CD4-positive, alpha-beta T cell (primary cell): ENCODE data around the gene CTSL. TPM values are rescaled to one million over a fixed set of nuclear protein-coding genes. Genes with fewer than 3 reads are reported as not detected.

ENCODE experiments used
- ATAC-seq: fragments of 200-7000 bp; cut with Tn5 transposase; one replicate; pipeline ENCODE4 v1.10.0; 2022; ENCODE audit warnings: mild to moderate bottlenecking; ENCODE audit not compliant: poor library complexity
- CTCF ChIA-PET: fragments of 350-600 bp; sonication (Branson Sonifier 250); formaldehyde crosslinking; loops from one replicate; lab custom pipeline; 2021; ENCODE audit warnings: antibody characterized with exemption, inconsistent platforms; lab: Charles Lee
- POLR2A ChIA-PET: fragments of 350-600 bp; sonication (Branson Sonifier 250); formaldehyde crosslinking; loops from one replicate; lab custom pipeline; 2021; ENCODE audit warnings: antibody characterized with exemption, inconsistent platforms; lab: Charles Lee
- DNase-seq, 14 experiments: peaks; one replicate each; pipeline ENCODE4 v3.0.0-alpha.2; 2013 to 2020; ENCODE audit warnings: mixed read lengths in 2 of 14
- H3K27ac ChIP-seq, 2 donors: one replicate each; pipeline versions ENCODE4 v1.5.1 to v1.7.0; 2013; ENCODE audit warnings: low read length in 2 of 2, low read depth in 1 of 2, mild to moderate bottlenecking in 1 of 2
- H3K27me3 ChIP-seq, 2 experiments: 1 replicate in 1 of 2; 2 replicates in 1 of 2; pipeline versions ENCODE4 v1.6.1 to v1.7.0; 2013; ENCODE audit warnings: low read length in 2 of 2, control low read depth in 1 of 2, mild to moderate bottlenecking in 1 of 2, moderate library complexity in 1 of 2; ENCODE audit not compliant: insufficient read depth in 2 of 2, control insufficient read depth in 1 of 2
- H3K36me3 ChIP-seq: one replicate; pipeline ENCODE4 v1.6.1; 2013; ENCODE audit warnings: low read length, control low read depth; ENCODE audit not compliant: insufficient read depth
- H3K4me1 ChIP-seq: one replicate; pipeline ENCODE4 v1.6.1; 2013; ENCODE audit warnings: low read length, control low read depth; ENCODE audit not compliant: insufficient read depth
- H3K4me3 ChIP-seq: one replicate; pipeline ENCODE4 v1.5.1; 2013; ENCODE audit warnings: mild to moderate bottlenecking, low read length, moderate library complexity
- H3K9me3 ChIP-seq, 2 experiments: 1 replicate in 1 of 2; 2 replicates in 1 of 2; pipeline versions ENCODE4 v1.6.1 to v1.7.0; 2013; ENCODE audit warnings: low read length in 2 of 2, mild to moderate bottlenecking in 2 of 2, control low read depth in 1 of 2, moderate library complexity in 1 of 2; ENCODE audit not compliant: control insufficient read depth in 1 of 2, insufficient read depth in 1 of 2
- H3K27ac Mint-ChIP-seq: one replicate; pipeline ENCODE4 v1.8.0; 2020; ENCODE audit warnings: mixed read lengths
- H3K27me3 Mint-ChIP-seq: one replicate; pipeline ENCODE4 v1.8.0; 2021; ENCODE audit warnings: mixed read lengths
- H3K36me3 Mint-ChIP-seq: one replicate; pipeline ENCODE4 v1.8.0; 2021; ENCODE audit warnings: low read depth, mixed read lengths
- H3K4me1 Mint-ChIP-seq: one replicate; pipeline ENCODE4 v1.8.0; 2021; ENCODE audit warnings: low read depth, mixed read lengths
- H3K4me3 Mint-ChIP-seq: one replicate; pipeline ENCODE4 v1.8.0; 2020; ENCODE audit warnings: mild to moderate bottlenecking, mixed read lengths
- H3K9me3 Mint-ChIP-seq: one replicate; pipeline ENCODE4 v1.8.0; 2020; ENCODE audit warnings: mixed read lengths
- CTCF ChIP-seq: fragments of 200-600 bp; IDR thresholded peaks from one replicate; pipeline ENCODE4 v1.8.0; 2022; ENCODE audit warnings: antibody characterized with exemption, mild to moderate bottlenecking
- intact Hi-C, 2 experiments: fragments of 100-400 bp; cut with DNase I in 1 of 2; cut with micrococcal nuclease in 1 of 2; formaldehyde crosslinking; loops; one replicate each; pipeline versions ENCODE4 v1.15.1 to v1.9.0; 2023 to 2025; cut with DNase I, micrococcal nuclease
- total RNA-seq, 174 experiments: library from RNA in 2 of 174; stranded (reverse) in 2 of 174; gene quantifications; one replicate each; pipeline ENCODE4 v1.2.3 and lab custom pipeline; 2021 to 2026

CTSL gene
- total RNA-seq, 2 experiments from 2014 or later = 7.5 to 7.9 TPM

GRCh38 chr9:87766697-87767096 is 40.8 kb downstream of the CTSL start:
- H3K4me3 Mint-ChIP-seq = no peak overlapping the region
- POLR2A ChIA-PET = no interaction called here
- no peaks in the 10 kb centered on the region for H3K4me1 Mint-ChIP-seq
- Histone ChIP-seq H3K27ac (no peak overlapping the region), H3K9me3 (peaks cover 0 to 12% of the 10 kb centered on the region in 2 experiments), H3K27me3 (peaks cover 0 to 14% of the 10 kb centered on the region in 2 experiments), H3K4me3 (no peak overlapping the region), H3K4me1 (no peaks in the 10 kb centered on the region), H3K36me3 (no peaks in the 10 kb centered on the region)
- ATAC-seq = no peak
- intact Hi-C loops = no loop called here
- no peaks in the 10 kb centered on the region for H3K9me3 Mint-ChIP-seq
- no peak for TF ChIP-seq CTCF
- no peaks in the 10 kb centered on the region for H3K36me3 Mint-ChIP-seq
- peaks cover 11% of the 10 kb centered on the region for H3K27me3 Mint-ChIP-seq
- no peak for DNase-seq
- CTCF ChIA-PET = no interaction called here
- H3K27ac Mint-ChIP-seq = no peak overlapping the region

GRCh38 chr9:87770616-87771315 is 44.8 kb downstream of the CTSL start:
- Histone ChIP-seq H3K4me3 (no peak overlapping the region), H3K9me3 (peaks cover 0 to 12% of the 10 kb centered on the region in 2 experiments), H3K27ac (no peak overlapping the region), H3K4me1 (no peaks in the 10 kb centered on the region), H3K36me3 (no peaks in the 10 kb centered on the region), H3K27me3 (peaks cover 0 to 17% of the 10 kb centered on the region in 2 experiments)
- no peak for DNase-seq
- Mint-ChIP-seq H3K4me3 (no peak overlapping the region), H3K27ac (no peak overlapping the region), H3K4me1 (no peaks in the 10 kb centered on the region), H3K27me3 (peaks cover 22% of the 10 kb centered on the region), H3K36me3 (no peaks in the 10 kb centered on the region), H3K9me3 (no peaks in the 10 kb centered on the region)
- no peak for ATAC-seq
- POLR2A ChIA-PET = no interaction called here
- intact Hi-C loops = loop anchor here in 1 of 2 experiments (1.0 kb wide), 1 partner anchor 35 kb away; no protein-coding TSS in a partner anchor
- CTCF ChIA-PET = no interaction called here
- no peak for TF ChIP-seq CTCF

GRCh38 chr9:87771316-87772006 is 45.5 kb downstream of the CTSL start:
- H3K4me1 ChIP-seq = no peaks in the 10 kb centered on the region
- POLR2A ChIA-PET = no interaction called here
- H3K4me1 Mint-ChIP-seq = no peaks in the 10 kb centered on the region
- H3K27ac Mint-ChIP-seq = no peak overlapping the region
- H3K4me3 Mint-ChIP-seq = no peak overlapping the region
- no peaks in the 10 kb centered on the region for H3K36me3 Mint-ChIP-seq
- CTCF ChIA-PET = no interaction called here
- H3K27me3 ChIP-seq = peaks cover 0 to 17% of the 10 kb centered on the region in 2 experiments
- peaks cover 0 to 12% of the 10 kb centered on the region in 2 experiments for H3K9me3 ChIP-seq
- no peak overlapping the region for H3K4me3 ChIP-seq
- ATAC-seq = no peak
- peaks cover 22% of the 10 kb centered on the region for H3K27me3 Mint-ChIP-seq
- DNase-seq = no peak
- no peak overlapping the region for H3K27ac ChIP-seq
- intact Hi-C loops = no loop called here
- no peaks in the 10 kb centered on the region for H3K36me3 ChIP-seq
- H3K9me3 Mint-ChIP-seq = no peaks in the 10 kb centered on the region
- no peak for TF ChIP-seq CTCF
